Brain microvascular endothelial cell (primary cell): Measurements from ENCODE around the gene UBR3.
A peak's percentile ranks its signal among the peaks of the same experiment; 100 is the strongest.

Source experiments
- DNase-seq: peaks from one replicate; pipeline ENCODE4 v3.0.0-alpha.2; 2020
- H3K27ac ChIP-seq: fragments of 250-450 bp; sonication (Bioruptor Pico); 2 replicates; pipeline ENCODE4 v1.5.1; 2020; ENCODE audit warnings: mild to moderate bottlenecking, moderate library complexity
- H3K27me3 ChIP-seq: fragments of 250-450 bp; sonication (Bioruptor Pico); replicated peaks from 2 replicates; pipeline ENCODE4 v1.5.1; 2020; ENCODE audit warnings: mild to moderate bottlenecking
- H3K36me3 ChIP-seq: fragments of 250-450 bp; sonication (Bioruptor Pico); replicated peaks from 2 replicates; pipeline ENCODE4 v1.5.1; 2020; ENCODE audit warnings: mild to moderate bottlenecking
- H3K4me3 ChIP-seq: 2 replicates; pipeline ENCODE4 v1.5.1; 2011; ENCODE audit warnings: low read depth, mild to moderate bottlenecking, control low read depth, low read length, moderate library complexity
- CTCF ChIP-seq: IDR thresholded peaks from 2 replicates; pipeline ENCODE4 v1.5.1; 2011; ENCODE audit warnings: low read depth, mild to moderate bottlenecking, moderate library complexity, low read length, control low read depth, inconsistent platforms; ENCODE audit errors: missing control alignments
- in situ Hi-C: cut with HindIII; loops from 2 replicates; pipeline ENCODE4 v1.10.0; 2017; ENCODE audit warnings: low sequenced_read_pairs, low pct_ligation_motif_present

Gene UBR3

GRCh38 chr2:170020777-170021176, 193.5 kb downstream of the UBR3 start:
- Histone ChIP-seq H3K27me3 (no peaks in the 10 kb centered on the region), H3K27ac (no peak overlapping the region), H3K36me3 (no peaks in the 10 kb centered on the region), H3K4me3 (no peak overlapping the region)
- in situ Hi-C loops, result no loop called here
- DNase-seq, result no peak
- no peak for TF ChIP-seq CTCF

GRCh38 chr2:170022692-170023091, 195.4 kb downstream of the UBR3 start:
- H3K27me3 ChIP-seq, result no peaks in the 10 kb centered on the region
- no peak overlapping the region for H3K27ac ChIP-seq
- H3K4me3 ChIP-seq, result no peak overlapping the region
- TF ChIP-seq CTCF, result no peak
- peak; percentile 74 for DNase-seq
- in situ Hi-C loops, result no loop called here
- no peaks in the 10 kb centered on the region for H3K36me3 ChIP-seq

- in situ Hi-C loops, result no loop called here
- no peak for TF ChIP-seq CTCF
- H3K27me3 ChIP-seq, result no peaks in the 10 kb centered on the region
- H3K36me3 ChIP-seq, result no peaks in the 10 kb centered on the region
- no peak for DNase-seq
- H3K4me3 ChIP-seq, result no peak overlapping the region
- H3K27ac ChIP-seq, result no peak overlapping the region
Observed at GRCh38 chr2:170024721-170025120, 197.5 kb downstream of the UBR3 start.

- DNase-seq, result no peak
- Histone ChIP-seq H3K27ac (no peak overlapping the region), H3K4me3 (no peak overlapping the region), H3K27me3 (no peaks in the 10 kb centered on the region), H3K36me3 (no peaks in the 10 kb centered on the region)
- no peak for TF ChIP-seq CTCF
- in situ Hi-C loops, result no loop called here
Observed at GRCh38 chr2:170025223-170025622, 198.0 kb downstream of the UBR3 start.

- Histone ChIP-seq H3K4me3 (no peak overlapping the region), H3K27ac (no peak overlapping the region), H3K27me3 (no peaks in the 10 kb centered on the region), H3K36me3 (no peaks in the 10 kb centered on the region)
- in situ Hi-C loops, result no loop called here
- no peak for DNase-seq
- no peak for TF ChIP-seq CTCF
Observed at GRCh38 chr2:170026361-170026760, 199.1 kb downstream of the UBR3 start.

GRCh38 chr2:170029551-170029950, 202.3 kb downstream of the UBR3 start:
- TF ChIP-seq CTCF, result no peak
- H3K27me3 ChIP-seq, result no peaks in the 10 kb centered on the region
- in situ Hi-C loops, result no loop called here
- H3K36me3 ChIP-seq, result no peaks in the 10 kb centered on the region
- DNase-seq, result no peak
- H3K4me3 ChIP-seq, result no peak overlapping the region
- H3K27ac ChIP-seq, result no peak overlapping the region
